Osteocyte (in vitro differentiated cells): ENCODE measurements around the gene CYB5B. TPM values are rescaled to one million over a fixed set of nuclear protein-coding genes. Genes with fewer than 3 reads are reported as not detected.
A peak's percentile ranks its signal among the peaks of the same experiment; 100 is the strongest.

Source experiments
- DNase-seq: peaks from one replicate; pipeline ENCODE4 v3.0.0; 2021; ENCODE audit warnings: mixed read lengths; ENCODE audit not compliant: unreplicated experiment; ENCODE audit errors: extremely low spot score
- H3K27ac Mint-ChIP-seq: one replicate; pipeline ENCODE4 v1.8.0; 2021; ENCODE audit warnings: mild to moderate bottlenecking, mixed read lengths; ENCODE audit not compliant: unreplicated experiment
- H3K27me3 Mint-ChIP-seq: one replicate; pipeline ENCODE4 v1.8.0; 2021; ENCODE audit warnings: mixed read lengths; ENCODE audit not compliant: unreplicated experiment
- H3K36me3 Mint-ChIP-seq: one replicate; pipeline ENCODE4 v1.8.0; 2021; ENCODE audit warnings: mixed read lengths; ENCODE audit not compliant: unreplicated experiment
- H3K4me1 Mint-ChIP-seq: one replicate; pipeline ENCODE4 v1.8.0; 2021; ENCODE audit warnings: mixed read lengths; ENCODE audit not compliant: unreplicated experiment
- H3K4me3 Mint-ChIP-seq: one replicate; pipeline ENCODE4 v1.8.0; 2021; ENCODE audit warnings: mild to moderate bottlenecking, moderate library complexity, mixed read lengths; ENCODE audit not compliant: unreplicated experiment
- H3K9me3 Mint-ChIP-seq: one replicate; pipeline ENCODE4 v1.8.0; 2021; ENCODE audit warnings: mixed read lengths; ENCODE audit not compliant: unreplicated experiment
- total RNA-seq: library from RNA; stranded (reverse); gene quantifications from 2 replicates; pipeline ENCODE4 v1.2.1, GENCODE V29; 2021
- TF ChIP-seq, protein P1 (sequence below): fragments of 200-600 bp; sonication (generic); IDR thresholded peaks from 2 replicates; pipeline ENCODE4 v1.5.0; 2021; ENCODE audit warnings: antibody characterized with exemption, mild to moderate bottlenecking, moderate library complexity

The CYB5B gene
- total RNA-seq, 1 donor from 2014 or later, result 69.8 TPM

DNA sequence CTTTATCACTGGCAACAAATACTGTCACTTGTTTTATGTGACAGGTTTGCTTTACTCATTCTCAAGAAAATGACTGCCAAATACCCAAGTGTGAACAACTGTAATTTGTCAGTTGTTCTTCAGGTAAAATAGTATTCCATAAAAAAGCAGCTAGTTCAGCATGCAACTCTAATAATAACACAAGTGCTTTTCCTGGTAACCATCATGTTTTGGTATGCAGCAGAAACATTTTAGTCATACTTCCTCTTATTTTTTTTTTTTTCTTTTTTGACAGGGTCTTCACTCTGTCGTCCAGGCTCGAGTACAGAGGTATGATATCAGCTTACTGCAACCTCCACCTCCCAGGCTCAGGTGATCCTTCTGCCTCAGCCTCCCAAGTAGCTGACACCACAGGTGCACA lies 43.2 kb upstream of the CYB5B start:
- no peak overlapping the region for H3K27ac Mint-ChIP-seq
- H3K4me1 Mint-ChIP-seq, result peaks cover 16% of the 10 kb centered on the region
- H3K36me3 Mint-ChIP-seq, result peaks cover 44% of the 10 kb centered on the region
- no peaks in the 10 kb centered on the region for H3K9me3 Mint-ChIP-seq
- no peak for DNase-seq
- H3K4me3 Mint-ChIP-seq, result no peak overlapping the region
- no peaks in the 10 kb centered on the region for H3K27me3 Mint-ChIP-seq
- TF ChIP-seq, protein P1, sequence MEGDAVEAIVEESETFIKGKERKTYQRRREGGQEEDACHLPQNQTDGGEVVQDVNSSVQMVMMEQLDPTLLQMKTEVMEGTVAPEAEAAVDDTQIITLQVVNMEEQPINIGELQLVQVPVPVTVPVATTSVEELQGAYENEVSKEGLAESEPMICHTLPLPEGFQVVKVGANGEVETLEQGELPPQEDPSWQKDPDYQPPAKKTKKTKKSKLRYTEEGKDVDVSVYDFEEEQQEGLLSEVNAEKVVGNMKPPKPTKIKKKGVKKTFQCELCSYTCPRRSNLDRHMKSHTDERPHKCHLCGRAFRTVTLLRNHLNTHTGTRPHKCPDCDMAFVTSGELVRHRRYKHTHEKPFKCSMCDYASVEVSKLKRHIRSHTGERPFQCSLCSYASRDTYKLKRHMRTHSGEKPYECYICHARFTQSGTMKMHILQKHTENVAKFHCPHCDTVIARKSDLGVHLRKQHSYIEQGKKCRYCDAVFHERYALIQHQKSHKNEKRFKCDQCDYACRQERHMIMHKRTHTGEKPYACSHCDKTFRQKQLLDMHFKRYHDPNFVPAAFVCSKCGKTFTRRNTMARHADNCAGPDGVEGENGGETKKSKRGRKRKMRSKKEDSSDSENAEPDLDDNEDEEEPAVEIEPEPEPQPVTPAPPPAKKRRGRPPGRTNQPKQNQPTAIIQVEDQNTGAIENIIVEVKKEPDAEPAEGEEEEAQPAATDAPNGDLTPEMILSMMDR, result no peak

DNA sequence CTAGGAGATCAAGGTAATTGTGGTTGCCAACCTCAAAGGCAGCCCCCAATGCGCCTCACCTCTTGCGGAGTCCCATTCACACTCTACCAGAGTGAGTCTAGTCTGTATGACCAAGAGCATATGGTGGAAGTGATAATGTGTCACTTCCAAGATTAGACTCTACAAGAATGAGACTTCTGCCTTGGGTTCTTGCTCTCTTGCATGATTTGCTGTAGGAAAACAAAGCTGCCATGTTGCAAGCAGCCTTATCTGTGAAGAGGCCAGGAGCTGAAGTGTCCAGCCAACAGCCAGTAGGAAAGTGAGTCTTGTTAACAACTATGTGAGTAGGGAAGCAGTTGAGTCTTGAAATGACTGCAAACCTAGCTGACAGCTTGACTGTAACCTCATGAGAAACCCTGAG lies 42.0 kb upstream of the CYB5B start:
- H3K4me1 Mint-ChIP-seq, result peaks cover 16% of the 10 kb centered on the region
- no peaks in the 10 kb centered on the region for H3K9me3 Mint-ChIP-seq
- no peak for DNase-seq
- no peak overlapping the region for H3K27ac Mint-ChIP-seq
- TF ChIP-seq, protein P1, result no peak
- no peaks in the 10 kb centered on the region for H3K27me3 Mint-ChIP-seq
- H3K4me3 Mint-ChIP-seq, result no peak overlapping the region
- H3K36me3 Mint-ChIP-seq, result peaks cover 40% of the 10 kb centered on the region

DNA sequence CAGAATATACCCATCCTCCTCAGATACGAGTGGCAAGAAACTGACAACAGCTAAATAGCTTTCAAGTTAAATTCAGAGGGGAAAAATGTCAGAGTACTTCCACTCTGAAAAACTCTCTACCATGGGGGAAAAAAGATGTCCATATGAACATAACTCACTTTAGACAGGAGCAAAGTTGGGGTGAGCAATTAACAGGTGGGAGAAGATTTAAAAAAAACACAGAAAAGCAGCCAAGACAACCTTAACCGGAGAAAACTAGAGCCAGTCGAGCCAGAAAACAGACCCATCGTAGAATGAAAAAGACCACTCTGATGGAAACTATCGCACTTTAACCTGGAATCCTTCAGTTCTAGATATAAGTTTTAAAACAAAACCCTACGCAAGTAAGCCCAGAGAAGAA lies 39.4 kb upstream of the CYB5B start:
- H3K27ac Mint-ChIP-seq, result peak overlapping the region; percentile 92
- H3K36me3 Mint-ChIP-seq, result peaks cover 21% of the 10 kb centered on the region
- no peaks in the 10 kb centered on the region for H3K9me3 Mint-ChIP-seq
- peak overlapping the region; percentile 84 for H3K4me3 Mint-ChIP-seq
- TF ChIP-seq, protein P1, result no peak
- no peaks in the 10 kb centered on the region for H3K27me3 Mint-ChIP-seq
- DNase-seq, result no peak
- H3K4me1 Mint-ChIP-seq, result peaks cover 16% of the 10 kb centered on the region

DNA sequence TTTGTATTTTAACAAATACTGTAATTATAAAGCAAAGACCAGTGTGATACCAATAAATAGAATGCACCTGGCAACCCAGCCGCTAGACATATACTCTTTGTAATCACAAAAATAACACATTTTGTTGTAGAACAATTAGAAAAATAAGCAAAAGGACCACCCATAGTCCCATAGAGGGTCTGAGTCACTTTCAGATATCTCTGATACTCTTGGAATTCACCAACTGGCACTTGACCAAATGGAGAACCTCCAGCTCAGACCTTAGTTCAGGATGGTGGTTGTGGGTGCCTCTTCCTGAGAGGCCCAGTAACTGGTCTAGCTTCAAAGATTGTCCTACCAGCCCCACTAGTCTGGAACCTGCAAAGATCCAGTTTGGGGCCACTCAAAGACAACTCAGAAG lies 37.8 kb upstream of the CYB5B start:
- TF ChIP-seq, protein P1, result no peak
- peak overlapping the region; percentile 97 for H3K4me3 Mint-ChIP-seq
- no peaks in the 10 kb centered on the region for H3K9me3 Mint-ChIP-seq
- H3K4me1 Mint-ChIP-seq, result peaks cover 16% of the 10 kb centered on the region
- DNase-seq, result no peak
- H3K27me3 Mint-ChIP-seq, result no peaks in the 10 kb centered on the region
- peak overlapping the region; percentile 92 for H3K27ac Mint-ChIP-seq
- peaks cover 18% of the 10 kb centered on the region for H3K36me3 Mint-ChIP-seq

- Mint-ChIP-seq H3K4me3 (no peak overlapping the region), H3K9me3 (no peaks in the 10 kb centered on the region), H3K4me1 (peaks cover 28% of the 10 kb centered on the region), H3K36me3 (no peaks in the 10 kb centered on the region), H3K27me3 (peaks cover 10% of the 10 kb centered on the region), H3K27ac (no peak overlapping the region)
- TF ChIP-seq, protein P1, result no peak
- DNase-seq, result no peak
Measured at GRCh38 chr16:69393898-69394849, 30.2 kb upstream of the CYB5B start.
